H4 (cell line): Measurements from ENCODE around the gene GPLD1. TPM values are rescaled to one million over a fixed set of nuclear protein-coding genes. Genes with fewer than 3 reads are reported as not detected.
A peak's percentile ranks its signal among the peaks of the same experiment; 100 is the strongest.
"Not testable (repeated sequence)": the region's sequence is repeated elsewhere in the genome, so short reads cannot be mapped to it uniquely, and the experiment has no call there.

Experiments
- DNase-seq: peaks from one replicate; pipeline ENCODE4 v3.0.0-alpha.2; 2015; ENCODE audit warnings: low spot score
- total RNA-seq: library from RNA; depleted of rRNA; stranded (reverse); fragments of >200 nt; shearing (Covaris generic); gene quantifications from 2 replicates; pipeline ENCODE4 v1.2.3, GENCODE V29; 2014; rRNA removed

GPLD1 gene, protein sequence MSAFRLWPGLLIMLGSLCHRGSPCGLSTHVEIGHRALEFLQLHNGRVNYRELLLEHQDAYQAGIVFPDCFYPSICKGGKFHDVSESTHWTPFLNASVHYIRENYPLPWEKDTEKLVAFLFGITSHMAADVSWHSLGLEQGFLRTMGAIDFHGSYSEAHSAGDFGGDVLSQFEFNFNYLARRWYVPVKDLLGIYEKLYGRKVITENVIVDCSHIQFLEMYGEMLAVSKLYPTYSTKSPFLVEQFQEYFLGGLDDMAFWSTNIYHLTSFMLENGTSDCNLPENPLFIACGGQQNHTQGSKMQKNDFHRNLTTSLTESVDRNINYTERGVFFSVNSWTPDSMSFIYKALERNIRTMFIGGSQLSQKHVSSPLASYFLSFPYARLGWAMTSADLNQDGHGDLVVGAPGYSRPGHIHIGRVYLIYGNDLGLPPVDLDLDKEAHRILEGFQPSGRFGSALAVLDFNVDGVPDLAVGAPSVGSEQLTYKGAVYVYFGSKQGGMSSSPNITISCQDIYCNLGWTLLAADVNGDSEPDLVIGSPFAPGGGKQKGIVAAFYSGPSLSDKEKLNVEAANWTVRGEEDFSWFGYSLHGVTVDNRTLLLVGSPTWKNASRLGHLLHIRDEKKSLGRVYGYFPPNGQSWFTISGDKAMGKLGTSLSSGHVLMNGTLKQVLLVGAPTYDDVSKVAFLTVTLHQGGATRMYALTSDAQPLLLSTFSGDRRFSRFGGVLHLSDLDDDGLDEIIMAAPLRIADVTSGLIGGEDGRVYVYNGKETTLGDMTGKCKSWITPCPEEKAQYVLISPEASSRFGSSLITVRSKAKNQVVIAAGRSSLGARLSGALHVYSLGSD
- total RNA-seq, result 0.08 TPM in 1 of 2 replicates, not detected in the other

DNA sequence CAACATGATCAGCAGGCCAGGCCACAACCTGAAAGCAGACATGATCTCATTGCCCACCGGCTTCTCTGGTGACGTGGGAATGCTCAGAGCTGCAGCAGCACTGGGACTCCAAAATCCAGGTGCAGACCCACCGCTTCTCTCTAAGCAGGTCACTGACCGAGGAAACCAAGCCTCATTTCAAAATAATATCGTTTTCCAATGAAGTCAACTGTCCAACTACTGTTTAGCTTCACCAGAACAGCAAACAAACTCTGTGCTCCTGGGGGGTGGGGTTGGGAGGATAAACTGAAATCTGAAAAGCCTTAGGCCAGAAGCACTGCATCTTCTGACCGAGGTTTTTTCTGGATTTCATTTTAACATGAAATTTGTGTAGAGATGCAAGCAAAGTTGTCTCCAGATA is at the start of gene GPLD1:
GPLD1 (minus strand) TSS at position 109 of the 400 bp plus-strand sequence; CDS start at position 42, 67 bp downstream.
- DNase-seq, result no peak

DNA sequence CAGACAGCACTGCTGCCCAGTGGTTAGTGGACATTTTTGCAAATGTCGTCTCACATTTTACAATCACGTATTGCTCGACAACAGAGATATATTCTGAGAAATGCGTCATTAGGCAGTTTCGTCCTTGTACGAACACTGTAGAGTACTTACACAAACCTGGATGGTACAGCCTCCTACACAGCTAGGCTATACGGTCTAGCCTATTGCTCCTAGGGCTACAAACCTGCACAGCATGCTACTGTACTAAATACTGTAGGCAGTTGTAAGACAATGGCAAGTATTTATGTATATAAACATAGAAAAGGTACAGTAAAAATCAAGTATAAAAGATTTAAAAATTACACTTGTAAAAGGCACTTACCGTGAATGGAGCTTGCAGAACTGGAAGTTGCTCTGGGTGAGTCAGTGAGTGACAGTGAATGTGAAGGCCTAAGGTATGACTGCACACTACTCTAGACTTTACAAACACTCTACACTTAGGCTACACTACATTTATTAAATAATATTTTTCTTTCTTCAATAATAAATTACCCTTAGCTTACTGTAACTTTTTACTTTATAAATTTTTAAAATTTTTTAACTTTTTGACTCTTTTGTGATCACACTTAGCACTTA is 48.5 kb upstream of the GPLD1 start:
- no peak for DNase-seq

DNA sequence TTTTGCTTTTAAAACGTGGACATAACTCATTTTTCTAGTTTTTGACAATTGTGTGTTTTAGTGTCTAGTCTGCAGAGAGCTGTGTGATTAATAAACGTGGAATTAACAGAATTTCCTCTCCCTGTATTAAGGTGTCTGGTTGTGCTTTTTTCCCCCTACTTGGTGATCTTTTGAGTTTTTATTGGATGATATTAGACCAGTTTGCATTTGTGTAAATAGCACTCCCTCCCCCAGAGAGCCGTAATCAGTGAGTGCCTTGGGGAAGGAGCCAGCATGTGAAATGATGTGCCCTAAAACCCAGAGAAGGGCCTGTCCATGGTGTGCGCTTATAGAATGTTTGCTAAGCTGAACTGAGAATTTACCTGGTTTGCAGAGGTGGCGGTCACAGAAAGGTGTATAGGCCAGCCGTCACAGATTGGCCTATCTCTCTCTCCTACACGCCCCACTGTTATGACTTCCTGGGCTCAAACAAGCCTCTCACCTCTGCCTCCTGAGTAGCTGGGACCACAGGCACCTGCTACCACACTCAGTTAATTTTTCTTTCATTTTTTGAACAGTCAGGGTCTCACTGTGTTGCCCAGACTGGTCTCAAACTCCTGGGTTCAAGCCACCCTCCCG is 47.8 kb upstream of the GPLD1 start:
- no peak for DNase-seq

DNA sequence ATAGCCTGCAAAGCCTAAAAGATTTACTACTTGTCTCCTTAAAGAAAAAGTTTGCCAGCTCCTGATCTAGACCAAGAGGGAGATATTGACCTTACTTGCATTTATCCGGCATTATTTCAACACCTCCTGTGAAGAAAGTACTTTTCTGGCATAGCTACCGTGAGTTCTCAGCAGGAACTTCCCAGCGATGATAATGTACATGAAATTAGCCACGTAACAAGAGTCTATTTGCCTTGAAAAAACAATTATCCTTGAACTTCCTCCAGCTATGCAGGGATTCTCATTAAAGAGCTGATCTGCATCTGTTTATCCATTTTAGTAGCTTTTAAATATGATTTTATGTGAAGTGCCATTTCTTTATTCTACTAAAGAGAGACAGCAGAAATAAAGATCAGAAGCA is 47.1 kb upstream of the GPLD1 start:
- DNase-seq, result no peak

DNA sequence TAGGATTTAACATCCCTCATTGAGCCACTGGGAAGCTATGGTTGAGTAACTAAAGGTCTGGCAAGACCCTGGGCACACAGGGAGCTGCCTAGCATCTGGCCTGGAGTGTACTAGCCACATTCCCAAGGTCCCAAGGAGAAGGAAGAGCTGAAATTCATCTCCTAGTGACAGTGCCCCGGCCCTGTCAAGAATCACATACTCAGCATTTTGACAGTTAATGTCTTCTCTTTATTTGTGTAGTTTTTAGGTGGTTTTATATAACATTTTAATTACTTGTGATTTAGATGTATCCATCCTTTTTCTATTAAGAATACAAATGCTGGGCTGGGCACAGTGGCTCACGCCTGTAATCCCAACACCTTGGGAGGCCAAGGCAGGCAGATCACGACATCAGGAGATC is 45.8 kb upstream of the GPLD1 start:
- no peak for DNase-seq

DNA sequence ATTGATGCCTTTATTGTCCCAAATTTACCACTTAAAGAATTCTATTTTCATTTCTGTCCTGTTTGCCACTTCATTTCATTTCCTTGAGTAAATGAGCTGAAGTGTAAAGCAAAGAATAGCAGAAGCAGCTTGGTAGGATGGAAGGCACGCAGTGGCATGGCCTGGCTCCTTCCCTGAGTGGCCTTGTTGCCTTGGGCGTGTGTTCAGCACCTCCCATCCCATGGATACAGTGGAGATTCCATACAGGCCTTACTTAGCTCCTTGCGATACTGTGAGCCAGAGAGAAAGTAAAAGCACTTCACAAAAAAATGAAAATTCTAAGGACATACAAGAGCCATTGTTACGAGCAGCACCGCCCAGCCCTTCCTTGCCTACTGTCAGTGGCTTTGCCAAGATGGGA is 45.0 kb upstream of the GPLD1 start:
- no peak for DNase-seq

DNA sequence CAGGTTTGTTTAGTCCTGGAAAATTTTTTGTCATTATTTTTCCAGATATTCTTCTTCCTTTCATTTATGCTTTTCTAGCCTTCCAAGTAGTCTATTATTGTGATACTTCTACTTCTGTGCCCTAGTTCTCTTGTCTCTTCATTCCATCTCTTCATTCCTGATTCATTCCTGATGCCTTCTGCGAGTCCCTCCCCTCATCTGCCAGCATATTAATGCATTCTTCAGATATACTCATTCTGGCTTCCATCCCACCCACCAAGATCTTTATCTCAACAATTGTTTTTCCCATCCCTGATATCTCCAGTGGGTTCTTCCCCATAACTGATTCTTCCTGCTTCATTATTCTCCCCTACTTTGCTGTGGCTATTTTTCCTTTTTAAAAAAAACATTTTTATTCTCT is 40.6 kb upstream of the GPLD1 start:
- DNase-seq, result no peak

DNA sequence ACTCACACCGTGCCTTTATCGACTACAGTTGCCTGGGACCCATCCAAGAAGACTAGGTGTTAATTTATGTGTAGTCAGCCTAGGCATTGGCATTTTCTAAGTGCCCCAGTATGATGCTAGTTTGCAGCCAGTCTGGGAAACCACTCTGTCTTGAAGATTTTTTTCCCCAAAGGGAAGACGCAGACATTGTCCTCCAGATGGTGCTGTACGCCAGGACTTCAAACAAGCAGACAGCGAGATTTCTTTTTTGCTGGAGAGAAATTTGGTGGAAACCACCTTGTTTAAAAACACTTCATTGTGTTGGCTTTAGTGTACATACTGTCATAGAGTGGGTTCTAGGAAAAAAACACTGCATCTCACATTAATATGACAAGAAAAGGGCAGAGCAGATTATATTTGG is 35.4 kb upstream of the GPLD1 start:
- DNase-seq, result peak; percentile 31

DNA sequence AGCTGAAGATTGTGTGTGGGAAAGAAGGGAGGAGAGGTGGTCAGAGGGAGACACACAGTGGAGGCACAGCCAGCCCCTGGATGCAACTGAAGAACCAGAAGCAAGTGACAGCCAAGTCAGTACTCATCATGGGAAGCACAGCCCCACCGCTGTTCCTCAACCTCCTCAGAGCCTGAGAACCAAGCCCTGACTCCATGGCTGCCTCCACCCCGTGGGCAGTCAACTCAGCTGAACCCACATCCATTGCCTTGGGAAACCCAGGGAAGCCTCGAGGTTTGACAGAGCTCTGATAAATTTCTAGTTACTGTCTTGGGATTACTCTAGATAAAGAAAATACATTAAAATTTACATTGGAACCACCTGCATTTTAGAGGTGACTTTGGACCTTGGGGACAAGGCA is 35.0 kb upstream of the GPLD1 start:
- DNase-seq, result no peak

DNA sequence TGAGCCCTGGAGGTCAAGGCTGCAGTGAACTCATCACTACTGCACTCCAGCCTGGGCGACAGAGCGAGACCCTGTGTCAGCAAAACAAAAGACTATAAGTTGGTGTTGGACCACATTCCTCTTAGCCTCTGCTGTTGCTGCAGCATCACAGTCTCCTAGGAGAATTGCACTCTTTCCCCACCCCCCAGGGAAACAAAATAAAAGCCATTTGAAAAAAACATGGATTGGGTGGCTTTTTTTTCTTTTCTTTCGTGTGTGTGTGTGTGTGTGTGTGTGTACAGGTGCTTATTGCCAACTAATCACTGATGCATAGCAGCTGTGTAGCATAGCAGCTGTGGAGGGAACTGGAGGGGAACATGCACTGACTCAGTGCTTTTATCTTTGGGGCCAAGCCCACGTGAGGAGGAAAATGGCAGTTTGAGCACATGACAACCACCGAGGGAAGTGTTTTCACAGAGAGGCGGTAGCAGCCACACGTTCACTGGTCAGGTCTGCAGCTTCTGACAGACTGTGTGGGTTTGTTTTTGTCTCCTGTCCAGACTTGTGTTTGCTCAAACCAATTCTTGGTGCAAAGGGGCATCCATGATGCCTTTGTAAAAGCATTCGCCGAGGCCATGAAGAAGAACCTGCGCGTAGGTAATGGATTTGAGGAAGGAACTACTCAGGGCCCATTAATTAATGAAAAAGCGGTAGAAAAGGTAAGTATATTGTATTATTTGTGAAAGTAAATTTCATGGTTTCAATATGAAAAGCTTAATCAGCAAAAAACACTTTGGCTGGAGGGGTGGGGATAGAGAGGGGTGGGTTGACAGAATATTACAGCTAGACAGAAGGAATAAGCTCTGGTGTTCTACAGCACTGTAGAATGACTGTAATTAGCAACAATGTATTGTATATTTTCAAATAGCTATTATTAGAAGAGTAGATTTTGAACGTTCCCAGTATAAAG is 33.1 kb upstream of the GPLD1 start:
- DNase-seq, result no peak

DNA sequence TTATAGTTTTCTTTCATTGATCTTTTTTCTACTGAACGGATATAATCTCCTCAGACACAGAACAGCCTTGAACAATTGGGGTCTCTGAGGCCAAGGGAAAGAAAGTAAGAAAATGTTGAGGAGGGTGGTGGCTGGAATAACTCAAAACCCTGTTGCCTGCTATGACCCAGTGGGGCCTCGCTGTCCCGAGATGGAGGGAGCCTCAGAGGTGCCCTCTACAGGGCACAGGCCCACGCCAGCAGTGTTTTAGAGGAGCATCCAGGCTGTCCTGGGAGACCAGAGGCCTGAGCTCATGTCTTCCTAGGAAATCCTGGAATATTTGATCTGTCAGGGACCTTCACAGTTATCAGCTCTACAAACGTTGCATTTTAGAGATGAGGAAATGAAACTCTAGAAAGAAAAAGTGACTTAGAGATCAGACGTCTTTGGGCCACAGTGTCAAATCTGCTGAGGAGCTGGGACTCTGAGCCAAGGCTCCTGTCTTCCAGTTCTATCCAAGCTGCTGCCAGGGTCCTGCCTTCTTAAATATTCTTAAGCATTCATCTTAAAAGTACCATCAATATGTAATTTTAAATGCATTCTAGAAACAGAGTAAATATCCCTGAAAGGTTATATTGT is 31.7 kb upstream of the GPLD1 start:
- peak; percentile 23 for DNase-seq

DNA sequence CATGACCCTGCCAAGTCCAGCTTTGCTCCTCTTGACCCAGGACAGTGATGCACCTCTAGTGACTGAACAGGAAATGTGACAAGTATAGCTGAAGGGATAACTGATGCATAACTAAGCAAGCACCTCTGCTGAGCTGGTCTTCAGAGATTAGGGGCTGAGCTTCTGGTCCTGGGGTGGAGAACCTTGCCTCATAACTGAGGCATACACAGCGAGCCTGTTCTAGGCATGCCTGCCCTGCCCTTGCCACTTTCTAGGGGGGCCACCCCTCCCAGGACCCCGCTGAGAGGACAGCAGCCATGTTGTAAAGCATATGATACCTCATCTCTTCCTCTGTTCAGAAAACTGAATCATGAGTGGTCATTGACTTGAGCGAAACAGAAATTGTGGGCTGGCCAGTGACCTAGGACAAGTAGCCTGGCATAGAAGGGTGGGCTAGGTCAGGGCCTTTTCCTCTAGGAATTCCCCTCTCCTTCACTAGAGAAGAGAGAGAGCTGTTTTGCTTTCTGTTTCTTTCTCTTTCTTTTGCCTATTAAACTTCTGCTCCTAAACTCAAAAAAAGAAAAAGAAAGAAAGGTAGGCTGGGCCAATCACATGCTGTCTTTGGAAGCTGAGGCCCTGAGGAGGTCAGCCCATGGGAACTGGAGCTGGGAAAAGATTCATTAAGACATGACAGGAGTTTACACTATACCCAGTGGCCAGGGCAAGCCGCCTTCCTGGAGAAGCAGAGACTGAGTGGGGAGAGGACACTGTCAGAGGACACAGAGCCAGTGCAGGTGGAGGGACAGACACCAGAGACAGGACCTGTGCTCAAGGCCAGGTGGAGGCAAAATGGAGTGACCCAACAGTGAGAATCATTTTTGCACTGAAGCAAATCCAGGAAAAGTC is 28.5 kb upstream of the GPLD1 start:
- DNase-seq, result no peak

DNA sequence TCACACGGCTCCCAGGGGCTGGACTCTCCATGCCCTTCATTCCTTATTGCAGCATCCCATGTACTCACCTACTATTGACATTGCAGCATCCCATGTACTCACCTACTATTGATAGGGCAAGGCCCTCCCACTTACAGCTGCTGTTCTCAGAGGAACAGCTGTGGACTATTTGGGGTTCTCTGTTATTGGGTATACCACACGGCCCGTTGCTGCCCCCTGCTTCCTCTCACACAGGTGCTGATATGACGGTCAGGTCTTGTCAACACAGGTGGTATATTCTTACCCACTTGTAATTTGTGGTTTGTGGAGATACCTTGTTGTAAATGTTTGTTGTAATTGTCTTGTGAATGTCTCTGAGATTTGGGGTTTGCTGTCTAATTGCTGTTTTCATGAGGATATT is 24.2 kb upstream of the GPLD1 start:
- no peak for DNase-seq

DNA sequence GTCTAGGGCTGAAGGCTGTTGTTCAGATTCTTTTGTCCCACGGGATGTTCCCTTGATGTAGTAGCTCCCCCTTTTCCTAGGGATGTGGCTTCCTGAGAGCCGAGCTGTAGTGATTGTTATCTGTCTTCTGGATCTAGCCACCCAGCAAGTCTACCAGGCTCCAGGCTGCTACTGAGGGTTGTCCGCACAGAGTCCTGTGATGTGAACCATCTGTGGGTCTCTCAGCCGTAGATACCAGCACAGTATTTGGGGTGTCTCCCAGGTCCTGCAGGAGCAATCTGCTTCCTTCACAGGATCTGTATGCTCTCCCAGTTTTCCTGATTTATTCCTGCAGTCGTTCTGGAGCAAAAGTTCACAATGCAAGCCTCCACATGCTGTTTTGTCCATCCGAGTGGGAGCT is 22.6 kb upstream of the GPLD1 start:
- not testable (repeated sequence) for DNase-seq

DNA sequence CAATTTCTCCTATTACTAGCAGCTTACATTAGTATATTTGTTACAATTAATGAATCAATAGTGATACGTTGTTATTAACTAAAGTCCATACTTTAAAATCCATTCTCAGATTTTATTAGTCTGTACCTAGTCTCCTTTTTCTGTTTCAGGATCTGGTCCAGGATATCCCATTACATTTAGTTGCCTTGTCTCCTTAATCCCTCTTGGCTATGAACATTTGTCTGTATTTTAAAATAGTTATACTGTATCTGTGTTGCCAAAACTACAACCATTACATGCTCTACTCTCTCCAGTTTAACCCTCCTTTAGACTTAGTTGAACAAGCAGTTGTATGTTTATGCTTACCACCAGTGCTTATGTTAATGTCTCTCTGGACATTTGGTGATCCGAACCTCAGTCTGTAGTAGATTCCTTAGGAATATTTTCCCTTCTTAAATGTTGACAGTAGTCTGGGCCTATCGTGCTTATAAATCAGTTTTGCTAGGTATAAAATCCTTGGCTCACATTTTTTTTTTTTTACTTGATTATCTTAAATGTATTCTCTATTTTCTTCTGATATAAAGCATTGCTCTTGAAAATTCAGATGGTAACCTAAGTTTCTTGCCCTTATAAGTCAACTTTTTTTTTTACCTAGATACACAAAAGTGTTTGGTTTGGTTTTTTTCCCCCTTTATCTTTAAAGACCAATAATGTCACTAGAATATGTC is 17.6 kb upstream of the GPLD1 start:
- no peak for DNase-seq

DNA sequence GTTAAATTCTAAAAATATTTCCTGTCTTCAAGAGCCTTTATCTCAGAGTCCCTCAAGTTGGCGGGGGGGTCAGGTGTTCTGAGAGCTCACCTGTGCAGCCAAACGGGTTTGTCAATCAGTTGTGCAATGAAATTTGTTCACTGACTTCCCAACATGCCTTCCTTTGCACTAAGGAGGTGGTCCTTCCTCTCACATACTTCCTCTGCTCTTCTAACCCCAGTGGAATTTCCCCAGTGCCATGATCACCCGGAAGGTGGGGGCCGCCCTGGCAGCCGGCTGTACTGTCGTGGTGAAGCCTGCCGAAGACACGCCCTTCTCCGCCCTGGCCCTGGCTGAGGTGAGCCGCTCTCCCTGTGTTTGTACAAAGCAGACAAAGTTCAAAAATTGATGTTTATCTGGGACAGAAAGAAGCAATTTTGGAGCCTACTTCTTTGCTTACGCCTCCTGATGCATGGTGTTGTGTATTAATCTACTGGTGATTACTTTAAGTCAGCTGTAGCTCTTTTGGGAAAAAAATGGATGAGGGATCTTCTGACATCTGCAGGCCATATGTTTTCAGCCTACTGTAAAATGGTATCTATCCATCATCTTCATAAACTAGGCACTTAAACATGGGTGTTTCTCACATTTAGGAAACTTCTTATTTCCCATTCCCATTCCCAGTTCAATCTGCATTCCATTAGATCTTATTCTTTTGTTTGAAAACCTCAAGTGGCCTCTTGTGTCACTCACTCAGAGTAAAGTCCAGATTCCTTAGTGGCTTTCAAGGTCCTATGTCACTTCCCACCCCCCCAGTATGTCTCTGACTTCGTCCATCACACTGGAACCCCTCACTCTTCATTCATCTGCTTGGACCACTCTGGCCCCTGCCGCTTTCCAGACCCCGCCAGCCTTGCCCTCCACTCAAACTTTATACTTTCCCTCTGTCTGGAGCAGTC is 15.5 kb upstream of the GPLD1 start:
- DNase-seq, result no peak

DNA sequence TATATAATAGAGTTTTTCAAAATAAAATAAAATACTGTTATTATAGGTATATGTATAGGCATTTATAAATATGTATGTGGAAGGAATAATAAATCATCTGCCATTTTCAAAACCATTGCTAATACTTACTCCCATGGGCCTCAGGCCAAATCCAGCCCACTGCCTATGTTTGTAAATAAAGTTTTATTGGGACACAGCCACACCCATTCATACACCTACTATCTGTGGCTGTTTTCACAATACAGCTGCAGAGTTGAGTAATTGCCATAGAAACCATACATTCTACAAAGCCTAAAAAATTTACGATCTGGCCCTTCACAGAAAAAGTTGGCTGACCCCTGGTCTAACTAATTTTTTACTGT is 14.9 kb upstream of the GPLD1 start:
- DNase-seq, result no peak

DNA sequence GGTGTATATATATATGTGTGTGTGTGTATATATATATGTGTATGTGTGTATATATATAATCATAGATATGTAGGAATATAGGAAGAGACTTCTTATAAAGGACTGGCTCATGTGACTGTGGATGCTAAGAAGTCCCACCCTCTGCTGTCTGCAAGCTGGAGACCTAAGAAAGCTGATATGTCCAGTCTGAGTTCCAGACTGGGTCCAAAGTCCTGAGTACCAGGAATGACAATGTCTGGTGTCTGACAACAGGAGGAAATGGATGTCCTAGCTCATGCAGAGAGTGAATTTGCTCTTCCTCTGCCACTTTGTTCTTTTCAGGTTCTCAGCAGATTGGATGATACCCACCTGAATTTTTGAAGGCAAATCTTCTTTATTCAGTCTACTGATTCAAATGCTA is 12.5 kb upstream of the GPLD1 start:
- DNase-seq, result no peak
